Pons (tissue), 1 donor: ENCODE results near the gene SEPTIN3.

Experiments used
- DNase-seq: peaks from one replicate; pipeline ENCODE4 v3.0.0-alpha.2; 2016; ENCODE audit warnings: low spot score

Gene SEPTIN3

GRCh38 chr22:41976070-41976901, 7.0 kb downstream of the SEPTIN3 start:
- DNase-seq: no peak

GRCh38 chr22:41976961-41977566, 7.8 kb downstream of the SEPTIN3 start:
- no peak for DNase-seq

GRCh38 chr22:41978732-41979131, 9.5 kb downstream of the SEPTIN3 start:
- DNase-seq: no peak

GRCh38 chr22:41979423-41980250, 10.4 kb downstream of the SEPTIN3 start:
- no peak for DNase-seq

GRCh38 chr22:41982865-41983264, 13.6 kb downstream of the SEPTIN3 start:
- no peak for DNase-seq

- DNase-seq: peak; percentile 21
Measured at GRCh38 chr22:41983513-41984405, 14.5 kb downstream of the SEPTIN3 start.

GRCh38 chr22:41987276-41987675, 18.0 kb downstream of the SEPTIN3 start:
- no peak for DNase-seq

- DNase-seq: no peak
Measured at GRCh38 chr22:41989246-41989645, 20.0 kb downstream of the SEPTIN3 start.

GRCh38 chr22:41991111-41991510, 21.9 kb downstream of the SEPTIN3 start:
- no peak for DNase-seq

GRCh38 chr22:41992496-41992895, 23.3 kb downstream of the SEPTIN3 start:
- DNase-seq: no peak

- DNase-seq: no peak
Measured at GRCh38 chr22:41995211-41995610, 26.0 kb downstream of the SEPTIN3 start.

- no peak for DNase-seq
Measured at GRCh38 chr22:41996826-41997225, 27.6 kb downstream of the SEPTIN3 start.

- peak; percentile 83 for DNase-seq
Measured at GRCh38 chr22:41998361-41999261, 29.4 kb downstream of the SEPTIN3 start, which contains the start of gene WBP2NL. WBP2NL (plus strand) TSS chr22:41998788; CDS start chr22:41998819, 31 bp downstream.

GRCh38 chr22:42000466-42000865, 31.2 kb downstream of the SEPTIN3 start:
- DNase-seq: no peak

- DNase-seq: no peak
Measured at GRCh38 chr22:42001121-42001520, 31.9 kb downstream of the SEPTIN3 start.

- DNase-seq: no peak
Measured at GRCh38 chr22:42001706-42002105, 32.5 kb downstream of the SEPTIN3 start.

GRCh38 chr22:42007922-42008321, 38.7 kb downstream of the SEPTIN3 start:
- DNase-seq: no peak

- DNase-seq: no peak
Measured at GRCh38 chr22:42010778-42011177, 41.5 kb downstream of the SEPTIN3 start.

GRCh38 chr22:42013385-42013784, 44.1 kb downstream of the SEPTIN3 start:
- no peak for DNase-seq

- no peak for DNase-seq
Measured at GRCh38 chr22:42016111-42016510, 46.9 kb downstream of the SEPTIN3 start.
